ENCODE measurements around the gene ZNF385B. TPM values are rescaled to one million over a fixed set of nuclear protein-coding genes. Genes with fewer than 3 reads are reported as not detected.

The ZNF385B gene
- total and polyA plus RNA-seq, 4 donors = 3.0 to 7.2 (median 3.9) TPM

DNA sequence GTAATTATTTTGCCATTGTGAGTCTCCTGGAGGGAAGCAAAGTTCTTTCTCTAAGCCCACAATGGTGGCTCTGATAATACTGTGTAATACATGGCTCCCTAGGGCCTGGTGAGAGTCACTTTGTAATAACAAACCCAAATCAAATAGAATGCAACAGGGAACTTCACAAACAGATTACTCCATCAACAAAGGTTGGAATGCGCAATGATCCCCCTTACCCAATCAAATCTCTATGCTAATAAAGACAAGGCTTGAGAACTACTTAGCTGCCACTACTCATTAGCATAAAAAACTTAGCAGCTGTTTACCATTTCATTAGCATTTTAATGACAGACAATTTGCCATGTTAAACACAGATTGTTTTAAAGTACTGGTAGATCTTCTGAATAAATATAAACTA is 311.2 kb downstream of the ZNF385B start:
- Histone ChIP-seq H3K4me3 (ENCODE audit: low read depth in 1 of 3, low read length in 3 of 3) (no peak overlapping the region), H3K27ac (ENCODE audit: low read depth in 1 of 2, low read length in 2 of 2) (no peak overlapping the region), H3K36me3 (ENCODE audit: control insufficient read depth in 4 of 4, insufficient read depth in 3 of 4, low read depth in 1 of 4, low read length in 3 of 4) (peaks cover 0 to 2% (median 0%) of the 10 kb centered on the region in 4 donors), H3K4me1 (ENCODE audit: control insufficient read depth in 4 of 4, insufficient read depth in 4 of 4, low read length in 3 of 4) (peaks cover 0 to 7% (median under 1%) of the 10 kb centered on the region in 4 donors), H3K9me3 (ENCODE audit: control insufficient read depth in 4 of 4, low read length in 3 of 4) (no peaks in the 10 kb centered on the region), H3K27me3 (ENCODE audit: control insufficient read depth in 4 of 4, insufficient read depth in 4 of 4, low read length in 3 of 4) (no peaks in the 10 kb centered on the region), H3K9ac (ENCODE audit: low read depth in 1 of 2, low read length in 2 of 2) (no peak overlapping the region)
- WGBS = 29% methylated on average over 1 of the region's 1 CpG
- no peak for DNase-seq (ENCODE audit: low spot score)
- TF ChIP-seq FOXA2 (IDR thresholded peaks at IDR 0.05) = no peak
- TF ChIP-seq FOXA1 (IDR thresholded peaks at IDR 0.05) = peak; percentile 18
- no peak for TF ChIP-seq TAF1 (conservative IDR thresholded peaks at IDR 0.05)
- TF ChIP-seq JUND (IDR thresholded peaks at IDR 0.05) = no peak
- TF ChIP-seq, protein P1, sequence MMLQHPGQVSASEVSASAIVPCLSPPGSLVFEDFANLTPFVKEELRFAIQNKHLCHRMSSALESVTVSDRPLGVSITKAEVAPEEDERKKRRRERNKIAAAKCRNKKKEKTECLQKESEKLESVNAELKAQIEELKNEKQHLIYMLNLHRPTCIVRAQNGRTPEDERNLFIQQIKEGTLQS (IDR thresholded peaks at IDR 0.05) = no peak
- peak; percentile 72 for TF ChIP-seq SP1 (IDR thresholded peaks at IDR 0.05)
- TF ChIP-seq YY1 (IDR thresholded peaks at IDR 0.05) = peak; percentile 86
- TF ChIP-seq, protein P2, sequence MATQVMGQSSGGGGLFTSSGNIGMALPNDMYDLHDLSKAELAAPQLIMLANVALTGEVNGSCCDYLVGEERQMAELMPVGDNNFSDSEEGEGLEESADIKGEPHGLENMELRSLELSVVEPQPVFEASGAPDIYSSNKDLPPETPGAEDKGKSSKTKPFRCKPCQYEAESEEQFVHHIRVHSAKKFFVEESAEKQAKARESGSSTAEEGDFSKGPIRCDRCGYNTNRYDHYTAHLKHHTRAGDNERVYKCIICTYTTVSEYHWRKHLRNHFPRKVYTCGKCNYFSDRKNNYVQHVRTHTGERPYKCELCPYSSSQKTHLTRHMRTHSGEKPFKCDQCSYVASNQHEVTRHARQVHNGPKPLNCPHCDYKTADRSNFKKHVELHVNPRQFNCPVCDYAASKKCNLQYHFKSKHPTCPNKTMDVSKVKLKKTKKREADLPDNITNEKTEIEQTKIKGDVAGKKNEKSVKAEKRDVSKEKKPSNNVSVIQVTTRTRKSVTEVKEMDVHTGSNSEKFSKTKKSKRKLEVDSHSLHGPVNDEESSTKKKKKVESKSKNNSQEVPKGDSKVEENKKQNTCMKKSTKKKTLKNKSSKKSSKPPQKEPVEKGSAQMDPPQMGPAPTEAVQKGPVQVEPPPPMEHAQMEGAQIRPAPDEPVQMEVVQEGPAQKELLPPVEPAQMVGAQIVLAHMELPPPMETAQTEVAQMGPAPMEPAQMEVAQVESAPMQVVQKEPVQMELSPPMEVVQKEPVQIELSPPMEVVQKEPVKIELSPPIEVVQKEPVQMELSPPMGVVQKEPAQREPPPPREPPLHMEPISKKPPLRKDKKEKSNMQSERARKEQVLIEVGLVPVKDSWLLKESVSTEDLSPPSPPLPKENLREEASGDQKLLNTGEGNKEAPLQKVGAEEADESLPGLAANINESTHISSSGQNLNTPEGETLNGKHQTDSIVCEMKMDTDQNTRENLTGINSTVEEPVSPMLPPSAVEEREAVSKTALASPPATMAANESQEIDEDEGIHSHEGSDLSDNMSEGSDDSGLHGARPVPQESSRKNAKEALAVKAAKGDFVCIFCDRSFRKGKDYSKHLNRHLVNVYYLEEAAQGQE (IDR thresholded peaks at IDR 0.05) = no peak
- TF ChIP-seq RXRA (IDR thresholded peaks at IDR 0.05) = peak in 1 of 2 donors; percentile 41
- TF ChIP-seq, protein P3, sequence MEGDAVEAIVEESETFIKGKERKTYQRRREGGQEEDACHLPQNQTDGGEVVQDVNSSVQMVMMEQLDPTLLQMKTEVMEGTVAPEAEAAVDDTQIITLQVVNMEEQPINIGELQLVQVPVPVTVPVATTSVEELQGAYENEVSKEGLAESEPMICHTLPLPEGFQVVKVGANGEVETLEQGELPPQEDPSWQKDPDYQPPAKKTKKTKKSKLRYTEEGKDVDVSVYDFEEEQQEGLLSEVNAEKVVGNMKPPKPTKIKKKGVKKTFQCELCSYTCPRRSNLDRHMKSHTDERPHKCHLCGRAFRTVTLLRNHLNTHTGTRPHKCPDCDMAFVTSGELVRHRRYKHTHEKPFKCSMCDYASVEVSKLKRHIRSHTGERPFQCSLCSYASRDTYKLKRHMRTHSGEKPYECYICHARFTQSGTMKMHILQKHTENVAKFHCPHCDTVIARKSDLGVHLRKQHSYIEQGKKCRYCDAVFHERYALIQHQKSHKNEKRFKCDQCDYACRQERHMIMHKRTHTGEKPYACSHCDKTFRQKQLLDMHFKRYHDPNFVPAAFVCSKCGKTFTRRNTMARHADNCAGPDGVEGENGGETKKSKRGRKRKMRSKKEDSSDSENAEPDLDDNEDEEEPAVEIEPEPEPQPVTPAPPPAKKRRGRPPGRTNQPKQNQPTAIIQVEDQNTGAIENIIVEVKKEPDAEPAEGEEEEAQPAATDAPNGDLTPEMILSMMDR (IDR thresholded peaks at IDR 0.05; ENCODE audit: low read depth, low read length, missing input control) = no peak
- no peak for TF ChIP-seq NR2F2 (IDR thresholded peaks at IDR 0.05)
- TF ChIP-seq GABPA (IDR thresholded peaks at IDR 0.05 in 1 of 2, conservative IDR thresholded peaks at IDR 0.05 in 1 of 2) = no peak
- TF ChIP-seq EGR1 (IDR thresholded peaks at IDR 0.05; ENCODE audit: low read depth in 2 of 2) = no peak
- TF ChIP-seq HNF4A (conservative IDR thresholded peaks at IDR 0.05) = peak; percentile 31 to 61
- no peak for TF ChIP-seq HNF4G (IDR thresholded peaks at IDR 0.05)
- peak in 1 of 2 donors; percentile 5 for TF ChIP-seq RAD21 (IDR thresholded peaks at IDR 0.05)
- TF ChIP-seq, protein P4, sequence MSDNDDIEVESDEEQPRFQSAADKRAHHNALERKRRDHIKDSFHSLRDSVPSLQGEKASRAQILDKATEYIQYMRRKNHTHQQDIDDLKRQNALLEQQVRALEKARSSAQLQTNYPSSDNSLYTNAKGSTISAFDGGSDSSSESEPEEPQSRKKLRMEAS (IDR thresholded peaks at IDR 0.05) = peak; percentile 56
- TF ChIP-seq, protein P5, sequence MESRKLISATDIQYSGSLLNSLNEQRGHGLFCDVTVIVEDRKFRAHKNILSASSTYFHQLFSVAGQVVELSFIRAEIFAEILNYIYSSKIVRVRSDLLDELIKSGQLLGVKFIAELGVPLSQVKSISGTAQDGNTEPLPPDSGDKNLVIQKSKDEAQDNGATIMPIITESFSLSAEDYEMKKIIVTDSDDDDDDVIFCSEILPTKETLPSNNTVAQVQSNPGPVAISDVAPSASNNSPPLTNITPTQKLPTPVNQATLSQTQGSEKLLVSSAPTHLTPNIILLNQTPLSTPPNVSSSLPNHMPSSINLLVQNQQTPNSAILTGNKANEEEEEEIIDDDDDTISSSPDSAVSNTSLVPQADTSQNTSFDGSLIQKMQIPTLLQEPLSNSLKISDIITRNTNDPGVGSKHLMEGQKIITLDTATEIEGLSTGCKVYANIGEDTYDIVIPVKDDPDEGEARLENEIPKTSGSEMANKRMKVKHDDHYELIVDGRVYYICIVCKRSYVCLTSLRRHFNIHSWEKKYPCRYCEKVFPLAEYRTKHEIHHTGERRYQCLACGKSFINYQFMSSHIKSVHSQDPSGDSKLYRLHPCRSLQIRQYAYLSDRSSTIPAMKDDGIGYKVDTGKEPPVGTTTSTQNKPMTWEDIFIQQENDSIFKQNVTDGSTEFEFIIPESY (IDR thresholded peaks at IDR 0.05) = no peak
